DMS 273 (cell line): ENCODE results near the gene CFAP299.
"Not testable (repeated sequence)": the region's sequence is repeated elsewhere in the genome, so short reads cannot be mapped to it uniquely, and the experiment has no call there.

Experiments used
- DNase-seq: peaks from one replicate; lab custom pipeline; 2025; ENCODE audit not compliant: unreplicated experiment; lab: John Stamatoyannopoulos, UW

The CFAP299 gene

DNA sequence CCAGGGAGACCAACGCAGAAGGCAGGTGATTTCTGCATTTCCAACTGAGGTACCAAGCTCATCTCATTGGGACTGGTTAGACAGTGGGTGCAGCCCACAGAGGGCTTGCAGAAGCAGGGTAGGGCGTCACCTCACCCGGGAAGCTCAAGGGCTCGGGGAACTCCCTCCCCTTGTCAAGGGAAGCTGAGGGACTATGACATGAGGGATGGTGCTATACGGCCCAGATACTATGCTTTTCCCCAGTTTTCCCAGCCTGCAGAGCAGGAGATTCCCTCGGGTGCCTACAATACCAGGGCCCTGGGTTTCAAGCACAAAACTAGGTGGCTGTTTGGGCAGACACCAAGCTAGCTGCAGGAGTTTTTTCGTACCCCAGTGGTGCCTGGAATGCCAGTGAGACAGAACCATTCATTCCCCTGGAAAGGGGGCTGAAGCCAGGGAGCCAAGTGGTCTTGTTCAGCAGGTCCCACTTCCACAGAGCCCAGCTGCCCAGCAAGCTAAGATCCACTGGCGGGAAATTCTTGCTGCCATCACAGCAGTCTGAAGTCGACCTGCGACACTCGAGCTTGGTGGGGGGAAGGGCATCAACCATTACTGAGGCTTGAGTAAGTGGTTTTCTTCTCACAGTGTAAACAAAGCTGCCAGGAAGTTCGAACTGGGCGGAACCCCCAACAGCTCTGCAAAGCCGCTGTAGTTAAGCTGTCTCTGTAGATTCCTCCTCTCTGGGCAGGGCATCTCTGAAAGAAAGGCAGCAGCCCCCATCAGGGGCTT is 103.9 kb downstream of the CFAP299 start:
- DNase-seq = not testable (repeated sequence)

GRCh38 chr4:80446248-80446647 is 110.7 kb downstream of the CFAP299 start:
- no peak for DNase-seq

DNA sequence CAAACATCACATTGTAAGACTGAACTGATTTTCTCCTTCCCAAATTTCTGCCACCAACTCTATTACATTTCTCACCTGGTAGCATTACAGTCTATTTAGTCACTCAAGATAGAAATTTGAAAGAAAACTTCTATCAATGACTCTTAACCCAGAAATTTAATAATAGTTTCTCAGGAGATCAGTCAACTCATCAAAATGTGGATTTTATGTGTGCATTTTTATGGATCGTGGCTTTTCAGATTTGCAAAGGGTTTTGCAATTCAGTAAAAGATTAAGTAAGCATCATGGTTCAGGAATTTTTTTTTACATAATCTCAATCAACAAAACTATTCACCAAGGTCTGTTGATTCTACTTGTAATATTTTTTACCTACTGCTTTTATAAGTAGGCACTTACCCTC is 111.1 kb downstream of the CFAP299 start:
- DNase-seq = no peak

- no peak for DNase-seq
Measured at GRCh38 chr4:80447493-80447892, 112.0 kb downstream of the CFAP299 start.

DNA sequence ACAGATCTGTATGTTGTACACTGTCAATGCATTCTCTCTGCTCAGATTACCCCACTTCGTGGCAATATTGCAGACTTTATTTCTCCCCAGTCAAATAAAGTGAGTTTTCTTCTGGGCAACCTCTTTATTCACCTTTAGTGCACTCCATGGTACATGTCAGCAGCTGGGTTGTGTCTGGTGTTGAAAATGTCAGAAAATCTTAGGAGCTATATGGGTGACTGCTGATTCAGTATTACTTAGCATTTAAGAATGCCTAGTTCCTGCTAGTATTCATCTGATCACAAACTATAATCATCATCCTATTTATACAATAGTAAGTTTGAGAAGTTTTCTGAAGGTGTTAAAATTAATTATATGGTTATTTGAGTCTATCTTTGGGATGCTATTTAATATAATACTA is 112.5 kb downstream of the CFAP299 start:
- DNase-seq = no peak

- no peak for DNase-seq
Measured at GRCh38 chr4:80452055-80452454, 116.5 kb downstream of the CFAP299 start.

- DNase-seq = no peak
Measured at GRCh38 chr4:80452768-80453167, 117.2 kb downstream of the CFAP299 start.

DNA sequence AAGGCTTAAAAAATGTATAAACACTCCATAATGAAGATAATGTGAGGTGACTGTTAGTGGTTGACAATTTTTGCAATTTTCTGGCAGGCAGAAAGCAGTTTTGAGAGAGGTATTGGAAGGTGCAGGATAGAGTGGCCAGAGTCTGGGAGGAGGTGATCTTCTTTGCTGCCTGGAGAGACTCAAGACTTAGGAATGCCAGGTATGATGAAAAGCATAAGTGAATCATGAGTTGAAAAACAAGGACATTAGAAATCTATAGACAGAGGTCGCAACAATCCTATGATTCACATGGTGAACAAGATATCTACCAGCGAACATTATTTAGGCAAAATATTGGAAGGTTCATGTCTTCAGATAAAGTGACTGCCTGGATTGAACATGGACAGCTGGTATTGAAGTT is 118.5 kb downstream of the CFAP299 start:
- DNase-seq = no peak

GRCh38 chr4:80454556-80454955 is 119.0 kb downstream of the CFAP299 start:
- DNase-seq = no peak

DNA sequence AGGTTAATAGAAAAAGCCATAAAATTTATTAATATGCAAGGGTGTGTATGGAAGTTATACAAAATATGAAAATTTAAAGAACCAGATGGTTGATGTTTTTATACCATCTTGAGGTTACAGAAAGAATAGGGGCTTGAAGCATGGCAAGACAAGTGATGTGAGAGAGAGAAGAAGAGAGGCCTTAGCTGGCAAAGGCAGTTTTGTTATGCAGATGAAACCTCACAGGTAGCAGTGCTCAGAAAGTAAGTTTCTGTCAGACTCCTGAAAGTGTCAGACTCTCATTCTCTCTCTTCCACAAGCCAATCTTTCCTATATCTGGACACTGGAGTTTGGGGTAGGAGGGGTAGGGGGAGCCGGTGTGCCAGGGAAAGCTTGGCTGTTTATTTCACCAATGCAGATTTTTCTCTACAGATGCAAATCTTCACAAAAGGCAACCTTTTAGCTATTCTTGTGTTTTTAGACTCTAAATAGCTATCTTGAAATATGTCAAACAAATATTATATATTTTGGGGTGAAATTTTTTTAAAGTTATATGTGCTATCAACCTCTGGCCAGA is 124.5 kb downstream of the CFAP299 start:
- DNase-seq = no peak

GRCh38 chr4:80461412-80461811 is 125.9 kb downstream of the CFAP299 start:
- no peak for DNase-seq

GRCh38 chr4:80462621-80463091 is 127.1 kb downstream of the CFAP299 start:
- no peak for DNase-seq

DNA sequence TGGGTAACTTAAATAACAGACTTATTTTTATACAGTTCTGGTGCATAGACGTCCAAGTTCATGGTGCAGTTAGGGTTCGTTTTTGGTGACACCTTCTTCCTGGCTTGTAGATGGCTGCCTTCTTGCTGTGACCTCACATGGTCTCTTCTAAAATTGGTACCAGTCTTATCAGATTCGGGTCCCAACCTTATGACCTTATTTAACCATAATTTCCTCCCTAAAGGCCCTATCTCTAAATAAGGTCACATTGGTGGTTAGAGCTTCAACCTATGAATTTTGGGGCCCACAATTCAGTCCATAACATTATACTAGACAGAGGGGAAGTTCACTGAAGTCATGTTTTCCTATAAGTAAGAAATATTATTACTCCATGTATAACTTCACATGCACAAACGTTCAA is 128.0 kb downstream of the CFAP299 start:
- DNase-seq = no peak

DNA sequence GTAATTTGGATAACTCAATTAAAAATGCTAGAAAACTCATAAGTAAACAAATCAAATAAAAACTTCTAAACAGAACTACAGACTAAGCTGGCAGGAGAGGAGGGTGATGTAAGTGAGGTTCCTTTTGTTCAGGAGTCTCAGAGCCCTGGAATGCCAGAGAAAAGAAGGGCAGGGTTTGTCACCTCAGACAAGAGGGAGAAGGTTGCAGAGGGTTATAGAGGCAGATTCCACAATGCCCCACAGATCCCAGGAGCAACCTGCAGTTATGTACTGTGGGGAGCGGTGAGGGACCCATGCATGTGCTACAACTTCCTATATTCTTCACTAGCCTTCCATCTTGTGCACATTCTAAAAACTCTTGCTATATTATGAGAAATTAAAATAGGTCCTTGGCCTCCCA is 129.7 kb downstream of the CFAP299 start:
- no peak for DNase-seq

DNA sequence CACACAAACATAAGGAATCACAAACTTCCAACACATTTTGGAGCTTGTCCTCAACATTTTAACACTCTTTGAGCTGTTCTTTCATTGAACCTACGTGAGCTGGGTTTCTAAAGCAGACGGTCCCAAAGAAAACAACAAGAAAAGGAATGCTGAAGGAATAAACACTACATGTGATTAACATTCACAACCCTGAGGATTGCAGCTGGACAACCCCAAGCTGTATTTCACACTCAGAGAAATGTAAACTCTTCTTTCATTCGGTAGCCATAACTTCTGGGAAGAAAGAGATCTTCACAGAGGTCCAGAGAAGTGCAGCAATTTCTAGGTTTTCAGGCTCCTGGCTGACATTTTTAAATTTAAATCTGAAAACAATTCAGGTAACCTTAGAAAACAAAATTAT is 130.2 kb downstream of the CFAP299 start:
- no peak for DNase-seq

GRCh38 chr4:80466618-80467017 is 131.1 kb downstream of the CFAP299 start:
- no peak for DNase-seq

DNA sequence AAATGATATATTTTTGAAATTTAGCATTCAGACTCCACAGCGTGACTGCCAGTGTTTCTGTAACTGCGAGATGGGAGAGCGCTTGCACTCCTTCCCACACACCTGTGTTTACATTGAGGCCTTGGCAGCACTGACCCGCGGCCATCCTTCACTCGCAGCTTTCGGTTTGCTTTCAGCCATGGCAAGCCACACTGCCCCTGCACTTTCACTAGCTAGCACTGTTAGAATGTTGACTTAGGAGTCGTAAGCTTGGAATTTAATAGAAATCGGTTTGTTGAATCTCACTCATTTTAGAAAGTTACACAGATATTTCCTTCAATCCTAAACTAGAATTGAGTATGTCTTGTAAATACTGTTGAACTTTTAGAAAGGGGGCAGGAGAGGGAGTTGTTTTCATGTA is 136.2 kb downstream of the CFAP299 start:
- DNase-seq = no peak

DNA sequence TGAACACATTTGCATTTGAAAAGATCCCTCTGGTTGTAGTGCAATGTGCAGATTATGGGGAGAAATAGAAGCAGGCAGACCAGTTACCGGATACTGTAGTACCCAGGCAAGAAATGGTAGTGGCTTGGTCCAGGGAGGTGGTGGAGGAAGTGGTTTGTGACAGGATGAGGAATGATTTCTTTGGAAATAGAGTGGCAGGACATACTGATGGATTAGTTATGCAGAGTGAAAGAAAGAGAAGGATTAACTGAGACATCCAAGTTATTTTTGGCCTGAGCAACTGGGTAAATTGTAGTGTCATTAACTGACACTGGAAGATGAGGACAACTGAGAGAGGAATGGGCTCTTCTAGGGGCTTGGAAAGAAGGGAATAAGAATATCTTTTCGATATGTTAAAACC is 139.7 kb downstream of the CFAP299 start:
- DNase-seq = no peak

DNA sequence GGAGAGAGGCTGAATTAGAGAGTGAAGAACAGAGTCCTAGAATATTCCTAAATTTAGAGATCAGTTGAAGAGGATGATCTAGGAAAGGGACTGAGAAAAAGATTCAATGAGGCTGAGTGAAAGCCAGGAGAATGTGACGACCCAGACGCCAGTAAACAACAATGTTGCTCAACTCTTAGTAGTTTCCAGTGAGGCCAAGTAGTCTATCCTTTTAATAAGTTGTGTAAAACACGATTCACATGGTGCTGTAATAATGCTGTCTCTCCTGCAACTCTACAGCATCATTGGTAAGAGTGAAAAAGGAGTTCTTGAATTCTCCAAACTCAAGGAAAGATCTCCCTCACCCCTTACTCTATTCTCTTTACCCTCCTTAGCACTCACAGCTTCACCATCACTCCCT is 140.3 kb downstream of the CFAP299 start:
- no peak for DNase-seq

DNA sequence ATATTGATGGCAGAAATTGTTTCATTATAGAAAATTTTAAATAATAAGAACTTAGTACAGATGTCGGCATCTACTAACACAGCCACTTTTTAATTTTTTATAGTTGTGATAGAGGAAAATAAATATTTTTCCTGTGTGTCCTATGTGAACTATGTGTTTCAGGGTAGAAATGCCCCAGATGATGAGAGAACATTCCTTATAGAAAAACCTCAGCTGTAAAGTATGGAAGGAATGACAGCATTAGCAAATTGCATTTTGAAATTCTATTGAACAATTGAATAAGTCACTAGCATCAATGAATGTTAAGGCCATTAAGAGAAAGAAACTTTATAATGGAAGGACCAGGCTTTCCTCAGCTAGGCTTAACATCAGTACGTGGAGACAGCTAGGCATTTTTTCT is 149.2 kb downstream of the CFAP299 start:
- no peak for DNase-seq

- no peak for DNase-seq
Measured at GRCh38 chr4:80486603-80487002, 151.1 kb downstream of the CFAP299 start.

DNA sequence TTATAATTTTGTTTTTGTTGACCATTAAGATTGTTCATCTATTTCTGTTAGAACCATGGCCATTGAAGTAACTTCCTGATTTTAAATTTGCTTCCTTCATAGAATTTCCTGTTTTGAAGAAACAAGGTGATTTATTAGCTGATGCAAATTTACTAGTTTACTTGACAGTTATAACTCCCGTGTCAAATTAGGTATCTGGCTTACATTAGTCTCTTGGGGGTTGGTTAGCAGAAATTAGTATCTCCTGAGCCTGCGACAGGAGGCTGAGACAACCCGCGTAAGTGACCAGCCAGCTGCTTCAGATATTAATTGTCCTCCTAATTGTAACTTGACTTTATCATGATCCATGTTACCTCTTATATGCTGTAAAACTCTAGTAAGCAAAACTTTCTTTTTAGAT is 154.3 kb downstream of the CFAP299 start:
- peak; percentile 5 for DNase-seq

DNA sequence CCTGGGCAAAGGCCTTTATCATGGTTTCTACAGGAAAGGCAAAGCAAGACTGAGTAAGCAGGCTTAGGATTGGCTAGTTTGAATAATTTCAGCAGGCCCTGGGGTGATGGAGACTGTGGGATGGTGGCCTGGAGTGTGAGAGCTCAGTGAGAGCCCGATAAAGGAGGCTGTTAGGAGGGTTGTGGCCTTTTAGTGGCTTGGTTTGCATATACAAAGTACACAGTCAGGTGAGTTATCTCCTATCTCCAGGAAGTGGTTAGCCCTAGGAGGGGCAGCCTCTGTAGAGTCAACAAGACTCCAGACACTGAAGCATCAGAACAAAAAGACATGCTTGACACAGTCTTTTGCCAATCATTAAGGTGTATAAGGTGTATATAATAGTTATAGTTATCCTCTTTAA is 157.2 kb downstream of the CFAP299 start:
- DNase-seq = no peak
